ENCODE measurements around the gene RASGRF1.
"Not testable (repeated sequence)": the region's sequence is repeated elsewhere in the genome, so short reads cannot be mapped to it uniquely, and the experiment has no call there.

Gene RASGRF1
- total RNA-seq: 0.14 to 7.5 (median 2.3) reads per million in 17 experiments

GRCh38 chr15:79090487-79091203, at the start of gene RASGRF1:
Gene RASGRF1, minus strand, starts transcription at chr15:79090780. Its CDS starts 282 bp downstream, at chr15:79090498.
- peak in 1 of 4 experiments; percentile 14 for DNase-seq

- DNase-seq: no peak
Measured at GRCh38 chr15:79136434-79137046, 46.0 kb upstream of the RASGRF1 start.

- no peak for DNase-seq
Measured at GRCh38 chr15:79133309-79133708, 42.7 kb upstream of the RASGRF1 start.

GRCh38 chr15:79132770-79133169, 42.2 kb upstream of the RASGRF1 start:
- no peak for DNase-seq

- no peak for DNase-seq
Measured at GRCh38 chr15:79132361-79132760, 41.8 kb upstream of the RASGRF1 start.

- no peak for DNase-seq
Measured at GRCh38 chr15:79130535-79131130, 40.1 kb upstream of the RASGRF1 start.

GRCh38 chr15:79129235-79129634, 38.7 kb upstream of the RASGRF1 start:
- DNase-seq: no peak

- no peak for DNase-seq
Measured at GRCh38 chr15:79128556-79128955, 38.0 kb upstream of the RASGRF1 start.

- DNase-seq: no peak
Measured at GRCh38 chr15:79124388-79124787, 33.8 kb upstream of the RASGRF1 start.

GRCh38 chr15:79122991-79123390, 32.4 kb upstream of the RASGRF1 start:
- no peak for DNase-seq

GRCh38 chr15:79122391-79122790, 31.8 kb upstream of the RASGRF1 start:
- no peak for DNase-seq

GRCh38 chr15:79121571-79121970, 31.0 kb upstream of the RASGRF1 start:
- no peak for DNase-seq

GRCh38 chr15:79117442-79118204, 27.0 kb upstream of the RASGRF1 start:
- DNase-seq: no peak

- no peak for DNase-seq
Measured at GRCh38 chr15:79116771-79117170, 26.2 kb upstream of the RASGRF1 start.

- no peak for DNase-seq
Measured at GRCh38 chr15:79115986-79116665, 25.5 kb upstream of the RASGRF1 start.

GRCh38 chr15:79113831-79114230, 23.3 kb upstream of the RASGRF1 start:
- no peak for DNase-seq

- DNase-seq: not testable (repeated sequence)
Measured at GRCh38 chr15:79111404-79111803, 20.8 kb upstream of the RASGRF1 start.

GRCh38 chr15:79105141-79105540, 14.6 kb upstream of the RASGRF1 start:
- DNase-seq: no peak

GRCh38 chr15:79102595-79102994, 12.0 kb upstream of the RASGRF1 start:
- no peak for DNase-seq

- DNase-seq: peak in 2 of 4 experiments; percentile 6 to 9
Measured at GRCh38 chr15:79101866-79102581, 11.4 kb upstream of the RASGRF1 start.

GRCh38 chr15:79099692-79100091, 9.1 kb upstream of the RASGRF1 start:
- DNase-seq: no peak

- no peak for DNase-seq
Measured at GRCh38 chr15:79094611-79095021, 4.0 kb upstream of the RASGRF1 start.

Data from suppressor macrophage (primary cell).